Putamen (tissue), 1 donor: Measurements from ENCODE around the gene SMIM1.
"Not testable (repeated sequence)": the region's sequence is repeated elsewhere in the genome, so short reads cannot be mapped to it uniquely, and the experiment has no call there.

Source experiments
- DNase-seq: peaks from one replicate; pipeline ENCODE4 v3.0.0-alpha.2; 2016; ENCODE audit warnings: low spot score

The SMIM1 gene

DNA sequence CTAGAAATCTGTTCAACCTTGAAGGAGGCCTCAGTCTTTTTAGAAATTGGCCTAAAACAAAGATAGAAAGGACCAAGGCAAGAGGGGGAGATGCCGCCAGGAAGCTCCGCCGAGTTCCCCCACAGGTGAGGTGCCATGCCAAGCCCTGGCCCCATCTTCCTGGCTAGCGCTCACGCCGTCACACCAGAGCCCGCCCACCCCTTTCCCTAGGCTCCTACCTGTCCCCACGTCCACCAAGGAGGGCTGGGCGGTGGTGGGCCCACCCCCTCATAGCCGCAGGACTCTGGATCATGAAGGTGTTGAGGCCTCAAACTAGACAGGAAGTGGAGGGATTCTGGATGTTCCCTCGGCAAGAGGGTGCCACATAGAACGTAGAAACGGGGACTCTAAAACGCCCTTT lies 35.8 kb upstream of the SMIM1 start:
- no peak for DNase-seq

GRCh38 chr1:3738943-3739342 lies 33.6 kb upstream of the SMIM1 start:
- no peak for DNase-seq

DNA sequence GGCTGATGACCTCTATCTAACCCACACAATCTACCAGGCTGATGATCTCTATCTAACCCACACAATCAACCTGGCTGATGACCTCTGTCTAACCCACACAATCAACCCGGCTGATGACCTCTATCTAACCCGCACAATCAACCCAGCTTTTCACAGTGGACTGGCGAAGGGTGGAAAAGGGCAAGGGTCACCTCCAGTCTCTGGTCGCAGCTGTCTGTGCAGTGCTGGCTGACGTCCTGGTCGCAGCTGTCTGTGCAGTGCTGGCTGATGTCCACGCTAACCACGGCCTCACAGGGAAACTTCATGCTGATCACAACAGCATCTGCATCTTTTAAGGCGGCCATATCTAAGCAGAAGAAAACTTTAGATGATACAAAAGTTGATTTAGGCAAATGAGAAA lies 32.5 kb upstream of the SMIM1 start:
- no peak for DNase-seq

DNA sequence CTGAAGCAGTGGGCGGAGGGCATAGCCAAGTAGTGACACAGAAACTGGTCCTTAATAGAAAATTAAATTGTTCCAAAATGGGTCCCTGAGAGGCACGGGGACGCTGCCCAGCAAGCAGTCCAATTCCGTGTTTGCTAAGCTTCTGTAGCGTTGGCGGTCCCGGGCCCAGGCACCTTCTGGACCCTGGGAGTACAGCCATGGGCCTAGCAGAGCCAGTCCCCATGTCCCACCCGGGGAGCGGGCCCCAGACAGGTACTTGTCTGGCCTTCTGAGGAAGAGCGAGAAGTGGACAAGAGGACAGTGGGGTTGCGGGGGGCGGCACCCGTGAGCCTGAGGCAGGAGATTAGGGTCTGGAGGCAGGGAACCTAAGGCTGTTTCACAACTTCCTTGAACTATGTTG lies 31.8 kb upstream of the SMIM1 start:
- no peak for DNase-seq

DNA sequence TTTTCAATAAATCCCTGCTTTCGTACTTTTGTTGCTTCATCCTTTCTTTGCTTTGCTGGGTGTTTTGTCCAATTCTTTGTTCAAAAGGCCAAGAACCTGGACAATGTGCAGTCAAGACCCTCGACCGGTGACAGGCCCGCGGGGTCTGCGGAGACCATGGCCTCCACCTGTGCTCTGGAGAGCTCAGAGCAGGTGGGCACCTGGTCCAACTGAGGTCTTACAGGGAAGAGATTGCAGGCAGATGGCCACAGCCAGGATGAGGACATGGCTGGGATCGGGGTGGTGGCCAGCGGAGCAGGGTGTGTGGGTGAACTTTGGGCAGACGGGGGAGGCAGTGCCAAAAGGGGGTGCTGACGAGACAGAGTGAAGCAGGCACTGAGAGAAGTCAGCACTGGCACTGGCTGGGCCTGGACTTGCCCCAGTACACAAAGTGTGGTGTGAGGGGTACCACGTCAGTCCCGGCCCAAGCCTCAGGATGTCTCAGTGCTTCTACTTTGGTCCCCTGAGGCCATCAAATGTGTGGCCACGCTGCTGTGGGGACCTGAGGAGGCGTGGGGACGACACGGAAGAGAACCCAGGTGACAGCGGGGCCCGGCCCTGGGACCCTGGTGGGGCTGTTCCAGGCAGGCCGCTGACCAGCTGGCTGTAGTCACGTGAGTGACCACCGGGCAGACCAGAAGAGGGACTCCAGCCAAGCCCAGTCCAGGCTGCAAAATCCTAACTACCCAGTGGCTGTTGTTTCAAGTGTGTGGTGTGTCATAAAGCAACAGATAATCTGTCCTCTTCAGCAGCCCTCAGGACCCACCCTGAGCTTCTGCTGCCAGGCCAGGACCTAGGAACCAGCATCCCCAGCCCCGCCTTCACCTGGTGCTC lies 30.7 kb upstream of the SMIM1 start:
- DNase-seq, result no peak

DNA sequence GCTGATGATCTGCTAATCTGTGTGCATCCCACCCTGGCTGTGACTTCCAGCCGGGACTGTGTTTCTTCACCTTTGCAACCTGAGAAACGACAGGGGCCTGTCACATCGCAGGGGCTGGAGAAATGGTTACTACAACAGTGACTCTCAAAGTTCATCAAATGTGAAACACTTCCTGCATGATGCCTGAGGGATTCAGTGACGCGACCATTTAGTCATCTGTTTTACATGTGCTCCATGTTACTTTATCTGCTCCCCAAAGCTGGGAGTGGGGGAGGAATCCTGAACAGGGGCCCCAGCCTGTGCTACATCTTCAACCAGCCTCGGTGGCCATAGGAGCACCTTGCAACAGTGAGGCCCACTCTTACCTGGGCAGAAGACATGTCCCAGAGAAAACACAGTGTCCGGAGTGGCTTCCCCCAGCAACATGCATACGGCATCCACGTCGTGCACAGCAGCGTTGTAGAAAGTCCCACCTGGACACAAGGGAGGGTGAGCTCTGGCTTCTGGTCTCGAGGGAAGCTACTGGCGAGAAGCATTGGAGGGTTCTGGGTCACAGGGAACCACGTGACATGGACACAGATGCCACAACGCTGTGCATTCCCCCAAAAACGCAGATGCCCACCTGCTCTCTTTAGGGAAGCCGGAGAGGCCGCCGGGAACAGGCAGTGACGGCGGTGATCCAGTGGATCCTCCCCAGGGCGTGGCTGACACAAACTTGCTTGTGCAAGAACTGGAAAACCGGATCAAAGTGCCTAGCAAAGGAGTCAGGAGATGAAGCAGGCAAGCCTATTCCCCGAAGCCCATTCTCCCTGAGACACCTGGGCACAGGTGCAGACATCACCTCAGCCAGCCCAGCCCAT lies 29.9 kb upstream of the SMIM1 start:
- DNase-seq, result no peak

GRCh38 chr1:3743421-3743820 lies 29.1 kb upstream of the SMIM1 start:
- DNase-seq, result no peak

DNA sequence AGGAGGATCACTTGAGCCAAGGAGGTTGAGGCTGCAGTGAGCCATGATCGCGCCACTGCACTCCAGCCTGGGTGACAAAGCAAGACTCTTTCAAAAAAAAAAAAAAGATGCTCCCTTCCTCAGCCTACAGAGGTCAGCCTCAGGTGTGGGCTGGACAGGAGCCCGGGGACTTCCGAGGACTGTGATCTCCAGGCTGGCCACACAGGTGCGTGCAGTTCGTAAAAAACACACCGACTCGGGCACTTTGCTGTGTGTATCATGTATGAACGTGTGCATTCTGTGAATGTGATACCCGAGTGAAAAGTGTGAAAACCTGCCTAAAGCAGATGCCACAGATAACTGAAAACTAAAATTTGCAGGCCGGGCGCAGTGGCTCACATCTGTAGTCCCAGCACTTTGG lies 28.7 kb upstream of the SMIM1 start:
- no peak for DNase-seq

- no peak for DNase-seq
Observed at GRCh38 chr1:3744646-3745045, 27.9 kb upstream of the SMIM1 start.

- no peak for DNase-seq
Observed at GRCh38 chr1:3745071-3745470, 27.5 kb upstream of the SMIM1 start.

DNA sequence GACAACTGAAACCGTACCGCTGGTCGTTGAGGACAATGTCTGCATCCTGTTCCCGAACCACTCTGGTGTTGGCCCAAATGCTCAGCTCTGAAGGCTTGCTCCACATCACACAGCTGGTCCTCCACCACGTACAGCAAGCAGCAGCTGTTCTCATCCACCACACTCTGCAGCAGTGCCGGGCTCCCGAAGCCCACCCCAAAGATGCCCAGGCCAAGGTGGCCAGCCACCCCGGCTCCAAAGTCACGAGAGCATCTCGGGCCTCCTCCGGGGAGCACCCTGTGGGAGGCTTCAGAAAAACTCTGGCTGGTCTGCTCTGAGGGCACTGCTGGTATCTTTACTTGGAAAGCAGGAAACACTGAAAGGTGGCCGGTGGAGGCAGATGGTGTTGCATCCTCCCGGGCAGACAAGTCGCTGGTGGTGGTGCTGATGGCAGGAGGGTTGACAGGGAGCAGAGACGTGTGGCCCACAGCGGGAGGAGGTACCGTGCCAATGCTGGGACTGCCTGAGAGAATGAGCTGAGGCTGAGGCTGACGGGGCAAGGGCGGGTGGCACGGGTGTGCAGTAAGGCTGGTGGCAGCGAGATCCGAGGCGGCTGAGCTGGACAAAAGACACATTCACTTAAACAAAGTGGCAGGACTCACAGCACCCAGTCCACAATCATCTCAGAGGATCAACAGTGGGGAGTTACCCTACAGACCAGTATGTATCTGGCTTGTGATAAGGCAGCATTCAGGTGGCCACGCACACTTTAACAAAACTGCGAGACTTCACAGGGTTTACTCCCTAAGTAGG lies 26.8 kb upstream of the SMIM1 start:
- peak; percentile 25 for DNase-seq

- no peak for DNase-seq
Observed at GRCh38 chr1:3746389-3746829, 26.1 kb upstream of the SMIM1 start.

- DNase-seq, result peak; percentile 88
Observed at GRCh38 chr1:3746830-3747521, 25.6 kb upstream of the SMIM1 start.

DNA sequence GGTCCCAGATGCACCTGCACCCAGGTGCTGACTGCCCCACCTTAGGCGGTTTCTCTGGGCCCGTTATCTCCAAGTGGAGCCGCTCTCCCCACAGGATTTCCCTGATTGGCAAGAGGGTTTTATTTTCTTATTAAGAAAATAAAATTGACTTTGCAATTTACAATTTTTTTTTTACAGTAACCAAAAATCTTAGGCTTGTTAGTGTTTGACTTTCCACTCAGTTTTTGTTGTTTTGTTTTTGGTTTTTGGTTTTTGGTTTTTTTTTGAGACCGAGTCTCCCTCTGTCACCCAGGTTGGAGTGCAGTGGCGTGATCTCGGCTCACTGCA lies 25.1 kb upstream of the SMIM1 start:
- DNase-seq, result no peak

DNA sequence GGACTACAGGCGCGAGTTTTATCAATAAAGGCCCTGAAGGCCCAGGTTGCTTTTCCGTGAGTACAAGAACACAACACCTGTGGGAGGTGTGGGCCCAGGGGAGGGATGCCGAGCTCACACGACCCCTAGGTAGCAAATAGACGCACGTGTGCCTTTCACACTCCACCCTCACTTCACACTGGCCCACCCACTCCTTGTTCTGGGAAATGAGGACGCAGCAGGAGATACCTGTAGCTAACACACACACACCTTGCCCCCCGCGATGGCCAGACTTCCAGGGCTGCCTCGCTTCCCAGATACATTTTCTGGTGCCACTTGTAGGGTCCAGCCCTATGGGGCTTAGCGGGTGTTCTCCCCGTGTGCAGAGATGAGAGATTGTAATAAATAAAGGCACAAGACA lies 24.6 kb upstream of the SMIM1 start:
- DNase-seq, result no peak

DNA sequence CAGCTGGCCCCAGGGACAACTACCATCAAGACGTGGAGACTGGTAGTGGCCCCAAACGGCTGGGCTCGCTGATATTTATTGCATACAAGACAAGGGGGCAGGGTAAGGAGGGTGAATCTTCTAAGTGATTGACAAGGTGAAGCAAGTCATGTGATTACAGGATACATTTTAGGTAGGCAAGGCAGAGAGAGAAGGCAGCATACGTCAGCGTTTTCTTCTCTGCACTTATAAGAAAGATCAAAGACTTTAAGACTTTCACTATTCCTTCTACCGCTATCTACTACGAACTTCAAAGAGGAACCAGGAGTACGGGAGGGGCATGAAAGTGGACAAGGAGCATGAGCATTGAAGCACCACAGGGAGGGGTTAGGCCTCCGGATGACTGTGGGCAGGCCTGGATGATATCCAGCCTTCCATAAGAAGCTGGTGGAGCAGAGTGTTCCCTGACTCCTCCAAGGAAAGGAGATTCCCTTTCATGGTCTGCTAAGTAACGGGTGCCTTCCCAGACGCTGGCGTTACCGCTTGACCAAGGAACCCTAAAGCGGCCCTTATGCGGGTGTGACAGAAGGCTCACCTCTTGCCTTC lies 24.1 kb upstream of the SMIM1 start:
- not testable (repeated sequence) for DNase-seq

DNA sequence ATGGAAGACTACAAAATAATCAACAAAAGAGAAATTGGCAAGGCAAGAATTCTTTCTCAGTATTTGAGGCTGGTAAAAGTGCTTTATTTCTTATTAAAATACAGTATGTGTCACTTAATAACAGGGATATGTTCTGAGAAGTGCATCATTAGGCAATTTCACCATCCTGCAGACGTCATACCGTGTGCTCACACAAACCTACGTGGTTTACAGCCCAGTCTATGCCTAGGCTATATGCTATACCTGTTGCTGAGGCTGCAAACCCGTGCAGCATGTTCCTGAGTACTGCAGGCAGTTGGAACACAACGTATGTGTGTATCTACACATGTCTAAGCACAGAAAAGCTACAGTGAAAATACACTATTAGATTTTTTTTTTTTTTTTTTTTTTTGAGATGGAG lies 23.0 kb upstream of the SMIM1 start:
- DNase-seq, result no peak

- DNase-seq, result no peak
Observed at GRCh38 chr1:3750741-3751140, 21.8 kb upstream of the SMIM1 start.

DNA sequence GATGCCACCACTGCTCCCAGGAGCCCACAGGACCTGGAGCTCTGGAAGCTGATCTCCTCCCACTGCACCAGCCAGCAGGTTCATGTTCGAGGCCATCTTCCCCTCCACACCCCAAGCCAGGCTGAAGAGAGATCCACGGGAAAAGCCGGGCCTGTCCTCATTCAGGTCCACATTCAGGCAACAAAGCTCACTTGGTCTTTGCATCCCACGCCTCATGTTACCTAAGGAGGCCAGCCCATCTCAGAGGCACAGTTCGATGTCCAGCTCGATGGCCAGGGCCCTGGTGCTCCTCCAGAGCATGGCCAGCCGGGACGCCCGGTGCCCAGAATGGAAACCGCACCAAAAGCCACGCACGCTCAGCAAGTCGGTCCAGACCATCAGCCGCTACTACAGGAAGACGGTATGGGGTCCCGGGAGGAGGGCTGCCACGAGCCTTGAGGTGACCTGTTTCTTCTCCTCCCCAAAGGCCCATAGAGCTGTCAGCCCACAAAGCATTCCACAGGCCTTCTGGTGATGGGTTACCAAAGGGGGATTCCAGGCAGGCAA lies 20.1 kb upstream of the SMIM1 start, which contains the start of gene CCDC27:
TSS of gene CCDC27 (plus strand) at position 51 of the 546 bp plus-strand sequence. CDS start at position 83, 32 bp downstream.
- no peak for DNase-seq

- DNase-seq, result no peak
Observed at GRCh38 chr1:3753656-3754454, 18.7 kb upstream of the SMIM1 start.
